IMR-90 (cell line): ENCODE measurements around the gene MICAL2. TPM values are rescaled to one million over a fixed set of nuclear protein-coding genes. Genes with fewer than 3 reads are reported as not detected.

ENCODE experiments used
- ATAC-seq: fragments of 200-7000 bp; cut with Tn5 transposase; 2 replicates; pipeline ENCODE4 v1.9.1; 2020; ENCODE audit warnings: low read depth, mild to moderate bottlenecking, moderate library complexity
- BruUV-seq: library from RNA; stranded (reverse); fragments of 400-500 nt; replicated peaks from 2 replicates; lab custom pipeline; 2021; lab: Mats Ljungman, UMichigan
- CTCF ChIA-PET: fragments of 300-600 bp; formaldehyde crosslinking; extraction: SDS; loops from one replicate; lab custom pipeline; 2021; ENCODE audit warnings: antibody characterized with exemption; lab: Yijun Ruan, JAX
- POLR2A ChIA-PET: fragments of 300-600 bp; sonication (Branson Sonifier 250); formaldehyde crosslinking; loops from one replicate; lab custom pipeline; 2022; ENCODE audit warnings: antibody characterized with exemption; ENCODE audit not compliant: unreplicated experiment; lab: Charles Lee
- DNase-seq: peaks from one replicate; pipeline ENCODE4 v3.0.0; 2013
- H2AFZ ChIP-seq: replicated peaks from 2 replicates; pipeline ENCODE3; 2013; ENCODE audit warnings: low read length, mild to moderate bottlenecking; ENCODE audit not compliant: poor library complexity
- H2AK5ac ChIP-seq: 2 replicates; pipeline ENCODE4 v1.6.1; 2013; ENCODE audit warnings: low read depth, low read length, inconsistent platforms
- H2AK9ac ChIP-seq: replicated peaks from 2 replicates; pipeline ENCODE3; 2013; ENCODE audit warnings: mild to moderate bottlenecking, low read depth, low read length, moderate library complexity; ENCODE audit not compliant: poor library complexity
- H2BK120ac ChIP-seq: 2 replicates; pipeline ENCODE4 v1.6.1; 2013; ENCODE audit warnings: low read depth, low read length, inconsistent platforms
- H2BK15ac ChIP-seq: 3 replicates; pipeline ENCODE4 v1.6.1; 2013; ENCODE audit warnings: low read depth, low read length, inconsistent platforms
- H2BK20ac ChIP-seq: 2 replicates; pipeline ENCODE4 v1.6.1; 2013; ENCODE audit warnings: low read depth, mild to moderate bottlenecking, inconsistent platforms, low read length, moderate library complexity
- H2BK5ac ChIP-seq: 2 replicates; pipeline ENCODE4 v1.6.1; 2013; ENCODE audit warnings: mild to moderate bottlenecking, low read depth, low read length, inconsistent platforms; ENCODE audit not compliant: poor library complexity, severe bottlenecking
- H3K14ac ChIP-seq: replicated peaks from 2 replicates; pipeline ENCODE4 v1.6.1; 2013; ENCODE audit warnings: low read depth, low read length, inconsistent platforms
- H3K18ac ChIP-seq: 2 replicates; pipeline ENCODE4 v1.6.1; 2013; ENCODE audit warnings: low read depth, low read length, control low read depth
- H3K23ac ChIP-seq: 2 replicates; pipeline ENCODE4 v1.6.1; 2013; ENCODE audit warnings: low read depth, low read length, inconsistent platforms
- H3K27ac ChIP-seq: 2 replicates; pipeline ENCODE4 v1.5.1; 2013; ENCODE audit warnings: mild to moderate bottlenecking, control low read depth, low read length; ENCODE audit not compliant: insufficient read depth
- H3K27me3 ChIP-seq: 2 replicates; pipeline ENCODE4 v1.6.1; 2013; ENCODE audit warnings: low read length; ENCODE audit not compliant: control insufficient read depth, insufficient read depth
- H3K36me3 ChIP-seq: 2 replicates; pipeline ENCODE4 v1.6.1; 2013; ENCODE audit warnings: low read length, mixed read lengths; ENCODE audit not compliant: control insufficient read depth, insufficient read depth
- H3K4ac ChIP-seq: 2 replicates; pipeline ENCODE4 v1.6.1; 2013; ENCODE audit warnings: low read depth, low read length, inconsistent platforms
- H3K4me1 ChIP-seq: 2 replicates; pipeline ENCODE4 v1.6.1; 2013; ENCODE audit warnings: low read length, mixed read lengths; ENCODE audit not compliant: control insufficient read depth, insufficient read depth
- H3K4me2 ChIP-seq: 2 replicates; pipeline ENCODE4 v1.6.1; 2013; ENCODE audit warnings: low read depth, mild to moderate bottlenecking, control low read depth, low read length, moderate library complexity
- H3K4me3 ChIP-seq: 2 replicates; pipeline ENCODE4 v1.5.1; 2013; ENCODE audit warnings: low read depth, mild to moderate bottlenecking, control low read depth, low read length, moderate library complexity; ENCODE audit not compliant: insufficient read depth
- H3K56ac ChIP-seq: 2 replicates; pipeline ENCODE4 v1.6.1; 2013; ENCODE audit warnings: low read length, inconsistent platforms; ENCODE audit not compliant: insufficient read depth; ENCODE audit errors: extremely low read depth
- H3K79me1 ChIP-seq, 2 experiments: 2 replicates each; pipeline ENCODE4 v1.6.1; 2013; ENCODE audit warnings: low read length in 2 of 2, inconsistent platforms in 1 of 2, low read depth in 1 of 2
- H3K9ac ChIP-seq: 2 replicates; pipeline ENCODE4 v1.6.1; 2013; ENCODE audit warnings: low read depth, low read length, control low read depth
- H3K9me1 ChIP-seq: 2 replicates; pipeline ENCODE4 v1.6.1; 2013; ENCODE audit warnings: low read length, inconsistent platforms; ENCODE audit not compliant: insufficient read depth
- H3K9me3 ChIP-seq: 2 replicates; pipeline ENCODE4 v1.6.1; 2013; ENCODE audit warnings: low read length; ENCODE audit not compliant: control insufficient read depth, insufficient read depth
- H4K20me1 ChIP-seq: 2 replicates; pipeline ENCODE4 v1.6.1; 2013; ENCODE audit warnings: low read length, inconsistent platforms; ENCODE audit not compliant: insufficient read depth
- H4K5ac ChIP-seq: 2 replicates; pipeline ENCODE4 v1.6.1; 2013; ENCODE audit warnings: mild to moderate bottlenecking, low read depth, low read length, control low read depth
- H4K8ac ChIP-seq, 2 experiments: 2 replicates each; pipeline ENCODE4 v1.6.1; 2013; ENCODE audit warnings: low read depth in 2 of 2, low read length in 2 of 2, control low read depth in 1 of 2, inconsistent platforms in 1 of 2
- H4K91ac ChIP-seq: 2 replicates; pipeline ENCODE4 v1.6.1; 2013; ENCODE audit warnings: low read depth, low read length, inconsistent platforms; ENCODE audit not compliant: insufficient read depth
- RAD21 ChIP-seq: IDR thresholded peaks from 2 replicates; pipeline ENCODE4 v1.6.1; 2012; ENCODE audit warnings: low read length, improper control_type of control experiment
- SMC3 ChIP-seq: fragments of 150-350 bp; IDR thresholded peaks from 2 replicates; pipeline ENCODE4 v1.6.1; 2016; ENCODE audit warnings: low read depth, mild to moderate bottlenecking, antibody characterized with exemption, low read length, moderate library complexity
- WGBS, 2 experiments: methylation state at CpG; one replicate each; pipeline versions ENCODE4 v1.1.5 to v1.1.7; 2013; ENCODE audit warnings: missing lambda C conversion rate in 2 of 2; ENCODE audit not compliant: insufficient read length in 1 of 2; ENCODE audit errors: extremely low coverage in 2 of 2; 5-methylcytosine and 5-hydroxymethylcytosine counted together
- dilution Hi-C: fragments of 300-500 bp; cut with HindIII; formaldehyde crosslinking; loops from one replicate; pipeline ENCODE4 v1.14.3; 2018; ENCODE audit warnings: low sequenced_read_pairs; ENCODE audit not compliant: unreplicated experiment
- in situ Hi-C: fragments of 300-500 bp; cut with MboI; formaldehyde crosslinking; loops from 3 replicates; pipeline ENCODE4 v1.14.3; 2019; ENCODE audit warnings: low sequenced_read_pairs, inconsistent platforms, mixed read lengths
- intact Hi-C: fragments of 100-400 bp; cut with micrococcal nuclease; formaldehyde crosslinking; loops from 2 replicates; pipeline ENCODE4 v1.10.0; 2022
- polyA plus RNA-seq, 3 experiments: library from polyadenylated mRNA; depleted of rRNA; stranded (reverse); fragments of >200 nt; gene quantifications; 2 replicates each; pipeline ENCODE4 v1.2.3, GENCODE V29; 2012; ENCODE audit warnings: low replicate concordance in 1 of 3
- total RNA-seq: library from RNA; depleted of rRNA; stranded (reverse); fragments of >200 nt; gene quantifications from 2 replicates; pipeline ENCODE4 v1.2.3, GENCODE V29; 2012
- TF ChIP-seq, protein P1 (sequence below): conservative IDR thresholded peaks from 2 replicates; pipeline ENCODE4 v1.5.1; 2012; ENCODE audit warnings: mild to moderate bottlenecking, low read depth, low read length, improper control_type of control experiment

Gene MICAL2
- total and polyA plus RNA-seq, 2 of the 4 experiments (the other 2 are of a cell fraction), result 170 to 336 TPM

DNA sequence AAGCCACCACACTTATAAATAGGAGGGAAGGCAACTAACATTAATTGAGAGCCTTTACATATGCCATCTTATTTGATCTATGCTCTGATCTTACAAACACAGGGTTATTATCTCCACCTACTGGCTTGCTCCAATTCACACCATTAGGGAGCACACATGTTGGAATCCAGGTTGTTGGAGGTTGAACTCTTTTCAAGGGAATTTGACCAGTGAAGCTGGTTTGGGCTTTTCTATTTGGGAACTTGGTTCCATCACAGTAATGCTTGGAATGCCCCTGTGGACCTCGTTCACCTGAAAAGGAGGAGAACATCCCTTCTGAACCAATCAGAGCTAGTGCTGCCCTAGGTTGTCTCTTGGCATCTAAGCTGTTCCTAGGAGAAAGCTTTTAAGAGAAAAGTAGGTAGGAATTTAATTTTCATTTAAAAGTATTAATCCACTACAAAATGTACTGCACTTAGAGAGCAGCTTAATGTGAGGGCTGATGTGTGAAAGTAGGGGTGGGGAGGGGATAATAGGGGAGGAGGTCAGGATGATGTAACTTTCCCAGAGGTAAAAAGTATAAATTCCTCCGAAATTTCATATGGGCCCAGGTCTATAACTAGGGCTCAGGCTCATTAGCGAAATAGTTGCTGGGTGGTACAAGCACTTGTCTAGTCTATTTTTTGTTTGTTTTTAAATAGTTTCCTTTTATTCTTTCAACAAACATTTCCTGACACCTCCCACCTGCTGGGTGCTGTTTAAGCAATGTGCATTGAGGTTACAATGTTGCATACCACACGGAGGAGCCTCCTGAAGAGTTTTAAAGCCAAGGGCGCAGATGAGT is 7.6 kb upstream of the MICAL2 start:
- no peak overlapping the region for H3K56ac ChIP-seq
- H4K91ac ChIP-seq, result no peak overlapping the region
- no peak overlapping the region for H3K4me3 ChIP-seq
- H3K14ac ChIP-seq, result peak overlapping the region; percentile 6; the same call in 1 of the 2 replicates
- H2BK120ac ChIP-seq, result no peak overlapping the region
- in situ Hi-C loops, result no loop called here
- no peak overlapping the region for H3K4ac ChIP-seq
- H2AK9ac ChIP-seq, result no peak overlapping the region
- no peaks in the 10 kb centered on the region for H3K27me3 ChIP-seq
- WGBS, 2 experiments, result 80% methylated on average over 1 of the region's 5 CpGs; no CpG with 5 or more reads in 1 of the 2 experiments
- H3K9me1 ChIP-seq, result peaks cover 7% of the 10 kb centered on the region; the same call in 1 of the 2 replicates
- no peak overlapping the region for H2BK20ac ChIP-seq
- no peak overlapping the region for H2BK5ac ChIP-seq
- H3K79me1 ChIP-seq, result no peaks in the 10 kb centered on the region
- intact Hi-C loops, result no loop called here
- no peak overlapping the region for H3K23ac ChIP-seq
- peaks cover 8% of the 10 kb centered on the region for H3K4me1 ChIP-seq
- TF ChIP-seq RAD21, result peak; percentile 5; the same call in 1 of the 2 replicates
- TF ChIP-seq, protein P1, sequence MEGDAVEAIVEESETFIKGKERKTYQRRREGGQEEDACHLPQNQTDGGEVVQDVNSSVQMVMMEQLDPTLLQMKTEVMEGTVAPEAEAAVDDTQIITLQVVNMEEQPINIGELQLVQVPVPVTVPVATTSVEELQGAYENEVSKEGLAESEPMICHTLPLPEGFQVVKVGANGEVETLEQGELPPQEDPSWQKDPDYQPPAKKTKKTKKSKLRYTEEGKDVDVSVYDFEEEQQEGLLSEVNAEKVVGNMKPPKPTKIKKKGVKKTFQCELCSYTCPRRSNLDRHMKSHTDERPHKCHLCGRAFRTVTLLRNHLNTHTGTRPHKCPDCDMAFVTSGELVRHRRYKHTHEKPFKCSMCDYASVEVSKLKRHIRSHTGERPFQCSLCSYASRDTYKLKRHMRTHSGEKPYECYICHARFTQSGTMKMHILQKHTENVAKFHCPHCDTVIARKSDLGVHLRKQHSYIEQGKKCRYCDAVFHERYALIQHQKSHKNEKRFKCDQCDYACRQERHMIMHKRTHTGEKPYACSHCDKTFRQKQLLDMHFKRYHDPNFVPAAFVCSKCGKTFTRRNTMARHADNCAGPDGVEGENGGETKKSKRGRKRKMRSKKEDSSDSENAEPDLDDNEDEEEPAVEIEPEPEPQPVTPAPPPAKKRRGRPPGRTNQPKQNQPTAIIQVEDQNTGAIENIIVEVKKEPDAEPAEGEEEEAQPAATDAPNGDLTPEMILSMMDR, result 0 out of 2 replicates have a peak, but pooled peaks have one; percentile 21
- no peak for TF ChIP-seq SMC3
- DNase-seq (no peak), ATAC-seq (no peak)
- H2AK5ac ChIP-seq, result no peak overlapping the region
- H3K9ac ChIP-seq, result no peak overlapping the region
- no peaks in the 10 kb centered on the region for H3K36me3 ChIP-seq
- no peak overlapping the region for H3K18ac ChIP-seq
- POLR2A ChIA-PET, result interaction anchor here (0.6 kb wide), 1 partner anchor 126 kb away, joined by 4 read pairs; no protein-coding TSS in a partner anchor
- CTCF ChIA-PET, result no interaction called here
- dilution Hi-C loops, result no loop called here
- no TSS peak for BruUV-seq
- no peak overlapping the region for H4K5ac ChIP-seq
- 0 out of 3 replicates have a peak overlapping the region, but pooled peaks have one; percentile 26 for H2BK15ac ChIP-seq
- no peak overlapping the region for H3K27ac ChIP-seq
- no peak overlapping the region for H3K4me2 ChIP-seq
- no peaks in the 10 kb centered on the region for H3K9me3 ChIP-seq
- H4K20me1 ChIP-seq, result no peaks in the 10 kb centered on the region
- H2AFZ ChIP-seq, result no peak overlapping the region
- H4K8ac ChIP-seq, result no peak overlapping the region
